Uterus (tissue), 4 donors: ENCODE measurements around the gene KRTAP25-1. TPM values are rescaled to one million over a fixed set of nuclear protein-coding genes. Genes with fewer than 3 reads are reported as not detected.

Experiments
- DNase-seq, 2 donors: peaks; one replicate each; pipeline ENCODE4 v3.0.0-alpha.2; 2019 to 2020
- H3K27ac ChIP-seq, 2 donors: fragments of 200-600 bp; sonication (generic); 1 replicate in 1 of 2; 2 replicates in 1 of 2; pipeline ENCODE4 v1.5.1; 2016 to 2018
- H3K27me3 ChIP-seq, 2 donors: fragments of 200-600 bp; sonication (generic); one replicate each; pipeline ENCODE4 v1.5.1; 2018 to 2019; ENCODE audit warnings: control low read depth in 1 of 2
- H3K36me3 ChIP-seq, 2 donors: fragments of 200-600 bp; sonication (generic); one replicate each; pipeline ENCODE4 v1.5.1; 2019; ENCODE audit warnings: control low read depth in 1 of 2
- H3K4me1 ChIP-seq, 2 donors: fragments of 200-600 bp; sonication (generic); one replicate each; pipeline ENCODE4 v1.5.1; 2018 to 2019; ENCODE audit warnings: control low read depth in 1 of 2
- H3K4me3 ChIP-seq, 2 donors: fragments of 200-600 bp; sonication (generic); 1 replicate in 1 of 2; 2 replicates in 1 of 2; pipeline ENCODE4 v1.5.1; 2018 to 2019; ENCODE audit warnings: mild to moderate bottlenecking in 1 of 2
- H3K9me3 ChIP-seq, 2 donors: fragments of 200-600 bp; sonication (generic); one replicate each; pipeline ENCODE4 v1.5.1; 2019; ENCODE audit warnings: control low read depth in 1 of 2
- POLR2A ChIP-seq, 2 donors: fragments of 450-650 bp; IDR thresholded peaks; one replicate each; pipeline ENCODE4 v1.6.1; 2016; ENCODE audit warnings: antibody characterized with exemption in 2 of 2, mild to moderate bottlenecking in 1 of 2, moderate library complexity in 1 of 2
- intact Hi-C: fragments of 100-400 bp; cut with DNase I; formaldehyde crosslinking; loops from one replicate; pipeline ENCODE4 v1.15.1; 2023; ENCODE audit warnings: low total_unique reads
- total RNA-seq, 4 donors: library from RNA; depleted of rRNA in 3 of 4; stranded (reverse); fragments of >200 nt in 3 of 4; gene quantifications; one replicate each; pipeline versions ENCODE4 v1.1.0 to v1.2.4, GENCODE V29; 2014 to 2023
- TF ChIP-seq, protein P1 (sequence below), 4 experiments: fragments of 200-600 bp in 2 of 4; fragments of 450-650 bp in 2 of 4; sonication (generic) in 2 of 4; IDR thresholded peaks; one replicate each; pipeline ENCODE4 v1.5.1; 2016 to 2019; ENCODE audit warnings: antibody characterized with exemption in 4 of 4, mild to moderate bottlenecking in 2 of 4, moderate library complexity in 1 of 4
- donor health status: DM: yes; HTN: yes; CAD: no.

Gene KRTAP25-1
- total RNA-seq, 4 donors from 2014 or later: not detected

- H3K4me3 ChIP-seq: no peak overlapping the region
- no peak overlapping the region for H3K27ac ChIP-seq
- DNase-seq: no peak
- no peak for TF ChIP-seq POLR2A (IDR thresholded peaks at IDR 0.05)
- TF ChIP-seq, protein P1, sequence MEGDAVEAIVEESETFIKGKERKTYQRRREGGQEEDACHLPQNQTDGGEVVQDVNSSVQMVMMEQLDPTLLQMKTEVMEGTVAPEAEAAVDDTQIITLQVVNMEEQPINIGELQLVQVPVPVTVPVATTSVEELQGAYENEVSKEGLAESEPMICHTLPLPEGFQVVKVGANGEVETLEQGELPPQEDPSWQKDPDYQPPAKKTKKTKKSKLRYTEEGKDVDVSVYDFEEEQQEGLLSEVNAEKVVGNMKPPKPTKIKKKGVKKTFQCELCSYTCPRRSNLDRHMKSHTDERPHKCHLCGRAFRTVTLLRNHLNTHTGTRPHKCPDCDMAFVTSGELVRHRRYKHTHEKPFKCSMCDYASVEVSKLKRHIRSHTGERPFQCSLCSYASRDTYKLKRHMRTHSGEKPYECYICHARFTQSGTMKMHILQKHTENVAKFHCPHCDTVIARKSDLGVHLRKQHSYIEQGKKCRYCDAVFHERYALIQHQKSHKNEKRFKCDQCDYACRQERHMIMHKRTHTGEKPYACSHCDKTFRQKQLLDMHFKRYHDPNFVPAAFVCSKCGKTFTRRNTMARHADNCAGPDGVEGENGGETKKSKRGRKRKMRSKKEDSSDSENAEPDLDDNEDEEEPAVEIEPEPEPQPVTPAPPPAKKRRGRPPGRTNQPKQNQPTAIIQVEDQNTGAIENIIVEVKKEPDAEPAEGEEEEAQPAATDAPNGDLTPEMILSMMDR (IDR thresholded peaks at IDR 0.05): no peak
- H3K36me3 ChIP-seq: no peaks in the 10 kb centered on the region
- H3K27me3 ChIP-seq: no peaks in the 10 kb centered on the region
- H3K4me1 ChIP-seq: no peaks in the 10 kb centered on the region
- intact Hi-C loops: no loop called here
- no peaks in the 10 kb centered on the region for H3K9me3 ChIP-seq
Measured at GRCh38 chr21:30333736-30334135, 44.4 kb upstream of the KRTAP25-1 start.

GRCh38 chr21:30332681-30333080 lies 43.4 kb upstream of the KRTAP25-1 start:
- Histone ChIP-seq H3K36me3 (no peaks in the 10 kb centered on the region), H3K27me3 (no peaks in the 10 kb centered on the region), H3K4me3 (no peak overlapping the region), H3K9me3 (no peaks in the 10 kb centered on the region), H3K4me1 (no peaks in the 10 kb centered on the region), H3K27ac (no peak overlapping the region)
- TF ChIP-seq, protein P1 (IDR thresholded peaks at IDR 0.05): no peak
- TF ChIP-seq POLR2A (IDR thresholded peaks at IDR 0.05): no peak
- intact Hi-C loops: no loop called here
- DNase-seq: no peak

- DNase-seq: no peak
- H3K36me3 ChIP-seq: no peaks in the 10 kb centered on the region
- H3K27me3 ChIP-seq: no peaks in the 10 kb centered on the region
- no peaks in the 10 kb centered on the region for H3K9me3 ChIP-seq
- intact Hi-C loops: no loop called here
- no peak overlapping the region for H3K4me3 ChIP-seq
- no peak overlapping the region for H3K27ac ChIP-seq
- no peak for TF ChIP-seq POLR2A (IDR thresholded peaks at IDR 0.05)
- TF ChIP-seq, protein P1 (IDR thresholded peaks at IDR 0.05): no peak
- no peaks in the 10 kb centered on the region for H3K4me1 ChIP-seq
Measured at GRCh38 chr21:30329203-30329875, 40.0 kb upstream of the KRTAP25-1 start.

DNA sequence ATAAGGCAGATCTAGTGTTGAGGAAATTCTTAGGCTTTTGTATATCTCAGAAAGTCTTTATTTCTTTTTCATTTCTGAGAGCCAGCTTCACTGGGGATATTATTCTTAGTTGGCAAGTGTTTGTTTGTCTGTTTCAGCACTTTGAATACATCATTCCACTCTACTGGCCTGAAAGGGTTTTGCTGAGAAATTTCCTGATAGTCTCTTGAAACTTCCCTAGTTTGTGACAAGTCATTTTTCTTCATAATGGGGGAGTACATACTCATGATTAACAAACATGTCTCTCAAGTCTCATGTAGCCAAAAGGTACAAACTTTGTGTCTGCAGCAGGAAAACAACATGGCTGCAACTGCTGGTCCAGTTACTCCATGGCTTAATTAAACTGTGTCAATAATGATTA lies 37.1 kb upstream of the KRTAP25-1 start:
- H3K27me3 ChIP-seq: no peaks in the 10 kb centered on the region
- no peak for DNase-seq
- TF ChIP-seq POLR2A (IDR thresholded peaks at IDR 0.05): no peak
- TF ChIP-seq, protein P1 (IDR thresholded peaks at IDR 0.05): no peak
- intact Hi-C loops: no loop called here
- H3K27ac ChIP-seq: no peak overlapping the region
- H3K4me3 ChIP-seq: no peak overlapping the region
- H3K36me3 ChIP-seq: no peaks in the 10 kb centered on the region
- H3K4me1 ChIP-seq: no peaks in the 10 kb centered on the region
- no peaks in the 10 kb centered on the region for H3K9me3 ChIP-seq

DNA sequence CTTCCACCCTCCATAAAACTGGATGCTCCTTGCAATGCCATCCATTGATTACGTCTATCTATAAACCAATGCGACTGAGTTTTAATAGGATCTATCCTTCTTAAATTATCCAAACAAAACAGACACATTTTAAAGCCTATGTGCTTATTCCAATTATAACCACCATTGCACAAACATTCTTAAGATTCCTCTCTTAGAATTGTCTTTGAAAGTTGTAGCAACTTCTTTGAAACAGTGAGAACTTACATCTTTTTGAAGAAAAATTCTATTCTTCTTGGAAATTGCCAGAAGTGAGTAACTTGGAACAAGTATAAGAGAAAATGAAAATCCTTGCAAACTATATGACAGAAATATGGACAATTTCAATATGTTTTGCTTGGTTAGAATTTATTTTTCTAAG lies 30.9 kb upstream of the KRTAP25-1 start, which contains the start of gene KRTAP26-1:
Gene KRTAP26-1, minus strand, starts transcription at position 101 of the 400 bp plus-strand sequence. CDS start 280 bp downstream, outside the sequence.
- no peaks in the 10 kb centered on the region for H3K4me1 ChIP-seq
- H3K27me3 ChIP-seq: no peaks in the 10 kb centered on the region
- H3K27ac ChIP-seq: no peak within 1 kb of the TSS
- no peak for TF ChIP-seq POLR2A (IDR thresholded peaks at IDR 0.05)
- TF ChIP-seq, protein P1 (IDR thresholded peaks at IDR 0.05): no peak
- no peak within 1 kb of the TSS for H3K4me3 ChIP-seq
- DNase-seq: no peak
- no peaks in the 10 kb centered on the region for H3K9me3 ChIP-seq
- intact Hi-C loops: no loop called here
- no peaks in the 10 kb centered on the region for H3K36me3 ChIP-seq
